ENCODE data around the gene CHCHD4.

- TF ChIP-seq, protein P1, sequence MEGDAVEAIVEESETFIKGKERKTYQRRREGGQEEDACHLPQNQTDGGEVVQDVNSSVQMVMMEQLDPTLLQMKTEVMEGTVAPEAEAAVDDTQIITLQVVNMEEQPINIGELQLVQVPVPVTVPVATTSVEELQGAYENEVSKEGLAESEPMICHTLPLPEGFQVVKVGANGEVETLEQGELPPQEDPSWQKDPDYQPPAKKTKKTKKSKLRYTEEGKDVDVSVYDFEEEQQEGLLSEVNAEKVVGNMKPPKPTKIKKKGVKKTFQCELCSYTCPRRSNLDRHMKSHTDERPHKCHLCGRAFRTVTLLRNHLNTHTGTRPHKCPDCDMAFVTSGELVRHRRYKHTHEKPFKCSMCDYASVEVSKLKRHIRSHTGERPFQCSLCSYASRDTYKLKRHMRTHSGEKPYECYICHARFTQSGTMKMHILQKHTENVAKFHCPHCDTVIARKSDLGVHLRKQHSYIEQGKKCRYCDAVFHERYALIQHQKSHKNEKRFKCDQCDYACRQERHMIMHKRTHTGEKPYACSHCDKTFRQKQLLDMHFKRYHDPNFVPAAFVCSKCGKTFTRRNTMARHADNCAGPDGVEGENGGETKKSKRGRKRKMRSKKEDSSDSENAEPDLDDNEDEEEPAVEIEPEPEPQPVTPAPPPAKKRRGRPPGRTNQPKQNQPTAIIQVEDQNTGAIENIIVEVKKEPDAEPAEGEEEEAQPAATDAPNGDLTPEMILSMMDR (IDR thresholded peaks at IDR 0.05) = no peak
- TF ChIP-seq POLR2A (IDR thresholded peaks at IDR 0.05) = no peak
Observed at GRCh38 chr3:14161282-14161681, 36.6 kb upstream of the CHCHD4 start.

Data from right lobe of liver (tissue), 4 donors.